AG10803 (cell line): Measurements from ENCODE around the gene DMD.

Experiments used
- DNase-seq: peaks from one replicate; pipeline ENCODE4 v3.0.0; 2010; ENCODE audit warnings: low read depth
- H3K4me3 ChIP-seq: 2 replicates; pipeline ENCODE4 v1.5.1; 2011; ENCODE audit warnings: mild to moderate bottlenecking, low read length, control low read depth
- TF ChIP-seq, protein P1 (sequence below): conservative IDR thresholded peaks from 2 replicates; pipeline ENCODE4 v1.5.1; 2011; ENCODE audit warnings: mild to moderate bottlenecking, low read length, control low read depth, inconsistent platforms

DMD gene

DNA sequence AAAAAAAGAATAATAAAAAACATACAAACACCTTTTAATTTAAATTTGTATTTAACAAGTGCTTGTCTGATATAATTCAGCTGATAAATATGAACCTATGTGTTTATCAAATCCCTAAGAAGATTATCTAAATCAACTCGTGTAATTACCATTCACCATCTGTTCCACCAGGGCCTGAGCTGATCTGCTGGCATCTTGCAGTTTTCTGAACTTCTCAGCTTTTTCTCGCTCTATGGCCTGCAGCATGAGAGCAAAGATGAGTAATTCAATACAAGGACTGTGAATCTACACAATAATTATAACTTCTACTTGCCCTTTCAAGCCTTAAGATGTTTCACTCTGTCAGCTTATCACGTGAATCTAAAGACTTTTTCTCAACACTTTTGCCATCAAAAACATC lies 709.7 kb downstream of the DMD start:
- no peak for DNase-seq
- H3K4me3 ChIP-seq, result no peak overlapping the region
- TF ChIP-seq, protein P1, sequence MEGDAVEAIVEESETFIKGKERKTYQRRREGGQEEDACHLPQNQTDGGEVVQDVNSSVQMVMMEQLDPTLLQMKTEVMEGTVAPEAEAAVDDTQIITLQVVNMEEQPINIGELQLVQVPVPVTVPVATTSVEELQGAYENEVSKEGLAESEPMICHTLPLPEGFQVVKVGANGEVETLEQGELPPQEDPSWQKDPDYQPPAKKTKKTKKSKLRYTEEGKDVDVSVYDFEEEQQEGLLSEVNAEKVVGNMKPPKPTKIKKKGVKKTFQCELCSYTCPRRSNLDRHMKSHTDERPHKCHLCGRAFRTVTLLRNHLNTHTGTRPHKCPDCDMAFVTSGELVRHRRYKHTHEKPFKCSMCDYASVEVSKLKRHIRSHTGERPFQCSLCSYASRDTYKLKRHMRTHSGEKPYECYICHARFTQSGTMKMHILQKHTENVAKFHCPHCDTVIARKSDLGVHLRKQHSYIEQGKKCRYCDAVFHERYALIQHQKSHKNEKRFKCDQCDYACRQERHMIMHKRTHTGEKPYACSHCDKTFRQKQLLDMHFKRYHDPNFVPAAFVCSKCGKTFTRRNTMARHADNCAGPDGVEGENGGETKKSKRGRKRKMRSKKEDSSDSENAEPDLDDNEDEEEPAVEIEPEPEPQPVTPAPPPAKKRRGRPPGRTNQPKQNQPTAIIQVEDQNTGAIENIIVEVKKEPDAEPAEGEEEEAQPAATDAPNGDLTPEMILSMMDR, result no peak

DNA sequence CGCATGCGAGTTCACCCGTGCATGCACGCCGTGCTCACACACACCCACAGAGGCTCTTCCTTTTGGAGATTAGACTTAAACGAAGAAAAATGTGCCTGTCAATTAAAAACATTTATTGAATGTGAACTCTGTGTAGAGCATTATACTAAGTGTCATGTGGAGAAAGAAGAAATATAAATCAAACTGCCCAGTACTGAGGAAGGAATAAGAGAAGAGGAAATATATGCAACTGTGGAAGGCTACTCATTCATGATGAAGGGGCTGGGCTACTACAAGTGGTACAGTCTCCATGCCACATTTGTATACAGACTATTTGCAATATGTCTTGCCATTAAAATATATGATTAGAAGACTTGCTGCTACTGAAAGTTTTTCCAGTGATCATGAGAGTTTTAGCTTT lies 714.7 kb downstream of the DMD start:
- no peak for DNase-seq
- TF ChIP-seq, protein P1, result no peak
- no peak overlapping the region for H3K4me3 ChIP-seq

DNA sequence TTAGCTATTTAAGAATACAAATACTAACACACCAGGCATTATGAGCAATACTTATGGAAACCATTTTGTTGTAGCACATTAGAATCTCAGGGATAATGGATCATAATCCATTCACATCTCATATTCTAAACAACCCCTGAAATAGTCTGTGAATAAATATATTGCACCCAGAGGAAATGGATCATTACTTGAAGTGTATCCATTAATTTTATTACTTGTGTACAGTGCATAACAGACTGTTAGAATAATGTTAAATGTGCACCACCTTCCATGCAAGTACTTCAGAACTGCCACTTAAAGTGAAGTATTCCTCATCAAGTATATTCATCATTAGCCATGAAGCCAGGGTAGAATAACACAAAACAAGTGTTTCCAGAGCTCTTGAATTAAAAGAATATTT lies 715.5 kb downstream of the DMD start:
- H3K4me3 ChIP-seq, result no peak overlapping the region
- DNase-seq, result no peak
- TF ChIP-seq, protein P1, result no peak

DNA sequence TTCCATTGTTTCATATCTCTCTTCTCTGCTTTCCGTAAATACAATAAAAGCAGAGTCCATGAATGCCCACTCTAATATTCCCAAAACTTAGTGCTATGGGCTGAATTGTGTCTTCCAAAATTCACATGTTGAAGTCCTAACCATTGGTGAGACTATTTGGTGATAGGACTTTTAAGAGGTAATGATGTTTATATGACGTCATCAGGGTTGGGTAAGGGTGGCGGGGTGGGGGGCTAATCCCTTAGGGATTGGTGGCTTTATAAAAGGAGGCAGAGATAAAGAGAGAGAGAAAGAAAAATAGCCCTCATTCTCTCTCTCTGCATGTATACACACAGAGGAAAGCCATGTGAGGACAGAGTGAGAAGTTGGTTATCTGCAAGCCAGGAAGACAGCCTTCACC lies 722.2 kb downstream of the DMD start:
- H3K4me3 ChIP-seq, result no peak overlapping the region
- TF ChIP-seq, protein P1, result no peak
- no peak for DNase-seq

DNA sequence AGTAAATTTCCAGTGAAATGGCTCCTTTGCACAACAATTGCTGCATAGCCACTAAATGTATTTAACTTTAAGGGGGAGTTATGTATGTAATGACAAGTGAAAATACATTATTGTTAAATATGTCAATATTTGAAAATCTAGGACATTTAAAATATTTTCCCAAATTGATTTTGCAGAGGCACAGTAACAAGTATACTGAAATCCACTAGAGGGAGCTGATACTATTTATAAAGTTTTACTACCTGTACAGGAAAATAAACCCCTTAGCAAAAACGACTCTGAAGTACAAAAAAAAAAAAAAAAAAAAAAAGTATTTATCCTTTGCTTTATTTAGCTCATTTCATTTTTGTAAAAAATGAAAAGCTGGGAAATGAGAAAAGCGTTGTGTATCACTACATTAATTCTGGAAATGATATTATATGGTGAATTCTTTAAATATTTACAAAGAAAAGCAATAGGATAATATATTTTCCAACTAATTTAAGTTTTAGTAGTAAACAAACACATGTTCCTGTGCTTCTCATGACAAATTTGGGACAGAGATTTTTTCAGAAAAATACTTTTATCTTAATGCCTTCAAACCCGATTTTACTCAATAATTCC lies 727.7 kb downstream of the DMD start:
- H3K4me3 ChIP-seq, result no peak overlapping the region
- TF ChIP-seq, protein P1, result no peak
- DNase-seq, result no peak

DNA sequence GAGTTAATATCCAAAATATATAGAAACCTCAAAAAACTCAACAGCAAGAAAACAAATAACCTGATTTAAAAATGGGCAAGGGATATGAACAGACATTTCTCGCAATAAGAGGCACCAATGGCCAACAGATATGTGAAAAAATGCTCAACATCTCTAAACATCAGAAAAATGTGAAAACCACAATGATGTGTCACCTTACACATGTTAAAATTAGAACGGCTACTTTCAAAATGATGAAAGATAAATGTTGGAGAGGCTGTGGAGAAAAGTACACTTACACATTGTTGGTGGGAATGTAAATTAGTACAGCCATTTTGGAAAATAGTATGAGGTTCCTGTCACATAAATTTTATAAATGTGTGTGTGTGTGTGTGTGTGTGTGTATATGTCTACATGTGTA lies 731.3 kb downstream of the DMD start:
- TF ChIP-seq, protein P1, result no peak
- DNase-seq, result no peak

DNA sequence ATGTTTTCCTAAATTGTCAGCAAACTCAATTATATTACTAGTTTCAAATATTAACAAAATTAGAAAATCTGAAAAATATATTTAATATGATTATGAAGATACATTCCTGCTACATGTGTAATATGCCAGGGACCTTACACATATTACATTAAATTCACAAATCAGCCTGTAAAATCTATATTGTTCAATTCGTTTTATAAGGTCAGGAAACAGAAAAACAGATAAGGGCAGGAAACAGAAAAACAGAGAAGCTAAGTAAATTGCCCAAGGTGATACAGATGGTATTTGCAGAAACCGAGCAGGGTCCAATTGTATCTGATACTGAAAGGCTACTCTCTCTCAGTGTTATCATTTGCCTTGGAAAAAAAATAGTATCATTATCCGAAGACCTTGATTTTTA lies 739.0 kb downstream of the DMD start:
- TF ChIP-seq, protein P1, result no peak
- H3K4me3 ChIP-seq, result no peak overlapping the region
- no peak for DNase-seq

More for the DNA sequence above, 731.3 kb downstream of the DMD start:
- no peak overlapping the region for H3K4me3 ChIP-seq
